OCI-M1 (cell line): ENCODE measurements around the gene WBP2NL.
"Not testable (repeated sequence)": the region's sequence is repeated elsewhere in the genome, so short reads cannot be mapped to it uniquely, and the experiment has no call there.

ENCODE experiments used
- DNase-seq: peaks from one replicate; lab custom pipeline; 2025; lab: John Stamatoyannopoulos, UW

The WBP2NL gene

GRCh38 chr22:42033263-42034181, 34.9 kb downstream of the WBP2NL start:
- DNase-seq: peak; percentile 7

DNA sequence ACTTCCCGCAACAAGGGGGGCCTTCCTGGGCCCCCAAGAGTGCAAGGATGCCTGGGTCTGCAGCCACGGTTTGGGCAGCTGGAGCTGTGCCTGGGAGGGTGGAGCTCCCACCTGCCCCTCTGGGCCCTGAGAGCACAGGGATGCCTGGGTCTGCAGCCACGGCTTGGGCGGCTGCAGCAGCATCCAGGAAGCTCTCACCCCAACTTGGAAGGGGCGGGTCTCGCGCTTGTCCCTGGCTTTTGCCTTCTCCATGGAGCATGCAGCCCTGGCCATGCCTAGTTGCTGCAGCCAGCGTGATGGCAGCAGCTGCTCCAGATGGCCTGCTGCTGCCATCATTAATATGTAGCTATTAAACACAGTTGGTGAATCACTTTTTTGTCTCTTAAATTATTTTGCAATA, 36.7 kb downstream of the WBP2NL start:
- no peak for DNase-seq

DNA sequence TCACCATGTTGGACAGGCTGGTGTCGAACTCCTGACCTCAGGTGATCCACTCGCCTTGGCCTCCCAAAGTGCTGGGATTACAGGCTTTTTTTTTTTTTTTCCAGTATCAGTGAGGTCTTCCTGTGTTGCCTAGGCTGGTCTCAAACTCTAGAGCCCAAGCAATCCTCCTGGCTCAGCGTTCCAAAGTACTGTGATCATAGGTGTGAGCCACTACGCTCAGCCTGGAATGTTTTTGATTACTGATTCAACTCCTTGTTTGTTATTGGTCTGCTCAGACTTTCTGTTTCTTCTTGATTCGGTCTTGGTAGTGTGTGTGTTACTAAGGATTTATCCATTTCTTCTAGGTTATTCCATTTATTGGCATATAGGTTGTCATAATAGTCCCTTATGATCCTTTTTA, 40.7 kb downstream of the WBP2NL start:
- DNase-seq: no peak

DNA sequence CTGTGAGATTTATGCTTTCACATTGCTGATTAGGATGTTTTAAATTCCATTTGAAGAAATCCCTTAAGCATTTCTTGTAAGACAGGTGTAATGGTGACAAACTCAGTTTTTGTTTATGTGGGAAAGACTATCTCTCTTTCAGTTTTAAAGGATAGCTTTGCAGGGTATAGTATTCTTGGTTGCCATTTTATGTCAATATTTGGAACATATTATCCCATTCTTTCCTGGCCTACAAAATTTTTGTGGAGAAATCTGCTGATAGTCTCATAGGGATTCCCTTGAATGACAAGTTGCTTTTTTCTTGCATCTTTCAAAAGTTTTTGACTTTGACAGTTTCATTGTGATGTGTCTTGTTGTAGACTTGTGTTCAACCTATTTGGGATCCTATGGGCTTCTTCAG, 43.2 kb downstream of the WBP2NL start:
- DNase-seq: no peak

DNA sequence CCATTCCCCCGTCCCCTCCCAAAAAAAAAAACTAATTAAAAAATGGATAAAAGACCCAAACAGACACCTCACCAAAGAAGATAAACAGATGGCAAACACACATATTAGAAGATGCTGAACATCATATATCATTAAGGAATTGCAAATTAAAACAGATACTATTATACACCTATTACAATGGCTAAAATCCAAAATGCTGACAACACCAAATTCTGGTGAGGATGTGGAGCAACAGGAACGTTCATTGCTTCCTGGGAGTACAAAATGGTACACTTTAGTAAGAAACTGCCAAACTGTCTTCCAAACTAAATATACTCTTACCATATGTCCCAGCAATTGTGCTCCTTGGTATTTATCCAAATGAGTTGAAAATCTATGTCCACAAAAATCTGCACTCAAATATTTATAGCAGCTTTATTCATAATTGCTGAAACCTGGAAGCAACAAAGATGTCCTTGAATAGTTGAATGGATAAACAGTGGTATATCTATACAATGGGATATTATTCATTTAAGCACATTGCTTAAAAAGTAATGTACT, 52.1 kb downstream of the WBP2NL start:
- no peak for DNase-seq

- no peak for DNase-seq
Measured at GRCh38 chr22:42052765-42053164, 54.2 kb downstream of the WBP2NL start.

DNA sequence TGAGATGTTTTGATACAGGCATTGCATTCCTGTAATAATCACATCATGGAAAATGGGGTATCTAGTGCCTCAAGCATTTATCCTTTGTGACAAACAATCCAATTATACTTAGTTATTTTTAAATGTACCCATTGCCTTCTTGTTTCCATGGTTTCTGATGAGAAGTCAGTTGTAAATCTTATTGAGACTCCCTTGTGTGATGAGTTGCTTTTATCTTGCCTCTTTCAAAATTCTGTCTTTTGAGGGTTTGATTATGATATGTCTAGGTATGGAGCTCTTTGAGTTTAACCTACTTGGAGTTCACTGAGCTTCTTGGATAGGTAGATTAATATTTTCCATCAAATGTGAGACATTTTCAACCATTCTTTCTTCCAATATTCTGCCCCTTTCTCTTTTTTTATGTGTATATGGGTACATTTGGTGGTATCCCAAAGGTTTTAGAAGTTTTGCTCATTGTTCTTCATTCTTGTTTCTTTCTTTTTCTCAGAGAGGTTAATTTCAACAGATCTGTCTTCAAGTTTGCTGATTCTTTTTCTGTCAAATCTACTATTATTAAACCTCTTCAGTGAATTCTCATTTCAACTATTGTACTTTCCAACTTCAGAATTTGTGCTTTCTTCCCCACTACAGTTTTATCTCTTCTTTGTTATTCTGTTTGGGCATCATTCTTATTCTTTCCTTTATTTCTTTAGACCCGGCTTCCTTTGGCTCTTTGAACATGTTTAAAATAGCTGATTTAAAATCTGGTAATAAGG, 58.3 kb downstream of the WBP2NL start:
- peak; percentile 9 for DNase-seq

DNA sequence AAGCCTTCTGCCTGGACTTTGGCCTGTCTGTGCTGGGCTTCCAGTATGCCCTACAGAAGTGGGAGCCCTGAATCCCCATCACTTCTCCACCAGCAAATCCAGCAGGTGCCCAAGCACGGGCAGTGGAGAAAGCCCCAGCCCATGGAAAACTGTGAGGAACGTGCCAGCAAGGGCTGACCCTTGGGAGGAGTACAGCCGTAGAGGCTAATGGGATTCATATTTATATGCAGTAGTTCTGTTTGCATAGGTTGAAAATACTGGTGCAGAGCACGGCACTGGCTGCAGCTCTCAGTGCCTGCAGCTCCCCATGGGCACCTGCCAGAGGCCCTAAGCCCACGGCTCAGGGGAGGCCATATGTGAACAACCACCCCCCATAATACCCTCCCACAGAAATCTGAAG, 61.9 kb downstream of the WBP2NL start:
- DNase-seq: no peak

GRCh38 chr22:42061041-42061440, 62.5 kb downstream of the WBP2NL start:
- DNase-seq: no peak

- no peak for DNase-seq
Measured at GRCh38 chr22:42062506-42063170, 64.0 kb downstream of the WBP2NL start.

DNA sequence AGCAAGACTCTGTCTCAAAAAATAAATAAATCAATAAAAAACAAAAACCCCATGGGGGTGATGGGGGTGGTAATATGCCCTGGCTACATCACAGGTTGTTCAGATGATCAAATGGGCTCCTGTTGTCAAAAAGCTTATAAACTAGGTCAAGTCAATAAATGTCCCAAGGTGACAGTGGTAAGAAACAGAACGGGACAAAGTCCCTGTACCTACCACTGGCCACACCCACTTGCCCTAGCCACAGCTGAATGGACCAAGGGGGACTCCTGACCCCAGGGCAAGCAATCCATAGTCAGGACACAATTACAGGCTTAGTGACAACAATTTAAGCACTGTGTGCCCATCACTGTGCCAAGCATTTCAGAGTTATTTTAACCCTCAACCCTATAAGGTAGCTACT, 66.0 kb downstream of the WBP2NL start:
- no peak for DNase-seq

- no peak for DNase-seq
Measured at GRCh38 chr22:42065438-42066125, 67.0 kb downstream of the WBP2NL start.

- no peak for DNase-seq
Measured at GRCh38 chr22:42066126-42066761, 67.7 kb downstream of the WBP2NL start.

DNA sequence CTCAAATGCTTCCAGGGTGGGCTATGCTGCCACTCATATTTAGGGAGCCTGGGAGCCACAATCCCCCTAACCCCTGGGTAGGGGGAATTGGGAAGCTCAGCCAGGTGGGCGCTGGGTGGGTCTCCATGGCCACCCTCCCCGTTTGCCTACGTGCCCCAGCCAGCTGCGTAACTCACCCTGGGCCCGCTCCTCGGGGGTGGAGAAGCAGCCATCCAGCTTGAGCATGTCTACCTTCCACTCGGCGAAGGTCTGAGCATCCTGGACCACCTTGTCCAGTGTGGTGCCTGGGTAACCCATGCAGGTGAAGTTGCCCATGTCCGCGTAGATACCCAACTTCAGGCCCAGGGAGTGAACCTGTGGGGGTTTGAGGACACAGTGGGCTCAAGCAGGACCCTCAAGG, 68.3 kb downstream of the WBP2NL start:
- DNase-seq: no peak

DNA sequence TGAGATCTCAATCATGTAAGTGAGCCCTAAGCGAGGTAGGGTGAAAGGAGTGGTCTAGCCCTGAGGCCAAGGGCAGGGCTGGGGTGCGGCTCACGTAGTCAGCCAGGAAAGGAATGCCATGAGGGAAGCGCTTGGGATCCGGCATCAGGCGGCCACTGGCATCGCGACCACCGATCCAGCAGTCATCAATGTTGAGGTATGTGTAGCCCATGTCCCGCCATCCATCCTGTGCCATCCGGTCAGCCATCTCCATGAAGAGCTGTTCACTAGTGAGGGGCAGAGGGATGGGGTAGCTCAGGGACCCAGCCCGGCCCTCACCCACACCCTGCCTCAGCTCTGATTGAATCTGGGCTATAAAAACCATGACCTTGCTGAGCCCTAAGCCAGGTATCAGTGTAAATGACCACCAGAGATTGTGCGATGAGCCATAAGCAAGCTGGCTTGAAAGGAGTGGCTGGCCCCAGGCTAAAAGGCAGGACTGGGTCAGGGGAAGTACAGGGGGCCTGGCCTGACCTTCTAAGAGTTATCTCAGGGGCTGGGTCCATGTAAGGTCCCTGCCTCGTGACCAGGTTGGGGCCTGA, 69.2 kb downstream of the WBP2NL start:
- DNase-seq: no peak

- no peak for DNase-seq
Measured at GRCh38 chr22:42068291-42068690, 69.7 kb downstream of the WBP2NL start.

- DNase-seq: peak; percentile 78
Measured at GRCh38 chr22:42069801-42070516, 71.4 kb downstream of the WBP2NL start.

DNA sequence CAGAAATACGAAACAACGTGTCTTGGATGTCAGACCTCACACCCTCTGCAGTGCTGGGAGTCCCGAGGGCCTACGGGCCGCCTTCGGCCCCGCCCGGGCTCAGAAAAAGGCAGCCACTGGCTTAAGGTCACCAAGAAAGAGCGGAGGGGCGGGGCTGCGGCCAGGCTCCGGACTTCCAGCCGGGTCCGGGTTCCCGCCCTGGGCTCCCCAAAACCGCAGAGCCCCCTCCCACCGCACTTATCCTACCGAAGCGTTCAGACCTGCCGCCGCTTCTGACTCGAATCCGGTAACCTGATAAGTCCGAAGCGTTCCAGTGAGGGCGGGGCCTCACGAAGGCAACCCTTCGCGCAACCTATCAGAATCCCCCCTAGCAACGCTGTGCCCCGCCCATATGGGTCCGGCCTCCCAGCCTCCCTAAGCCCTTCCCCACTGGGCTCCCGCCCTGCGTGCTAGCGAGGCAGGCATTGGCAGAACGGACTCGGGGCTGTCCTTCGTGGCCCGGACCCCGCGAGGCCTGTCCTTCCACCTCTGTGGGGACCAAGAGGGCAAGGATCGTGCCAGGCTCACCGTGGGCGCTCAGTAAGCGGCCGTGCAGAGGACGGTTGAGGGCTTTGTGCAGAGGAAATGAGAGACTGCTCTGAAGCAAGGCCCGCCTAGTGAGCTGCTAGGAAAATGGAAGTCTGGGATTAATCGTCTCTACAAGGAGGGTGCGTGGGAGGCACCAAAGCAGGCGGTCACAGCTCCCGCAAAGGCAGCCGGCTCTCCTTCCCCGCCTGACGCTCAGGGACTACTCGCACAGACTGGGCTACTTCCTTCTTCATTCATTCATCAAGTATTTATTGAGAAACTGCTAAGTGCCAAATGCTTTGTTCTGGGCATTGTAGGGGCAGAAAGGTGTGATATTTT, 72.2 kb downstream of the WBP2NL start, which contains the start of gene NAGA:
NAGA (minus strand) TSS at position 296 of the 906 bp plus-strand sequence. CDS start 515 bp downstream, outside the sequence.
- peak; percentile 99 for DNase-seq

- DNase-seq: not testable (repeated sequence)
Measured at GRCh38 chr22:42071508-42071907, 72.9 kb downstream of the WBP2NL start.
